ENCODE measurements around the gene C5AR2.

DNA sequence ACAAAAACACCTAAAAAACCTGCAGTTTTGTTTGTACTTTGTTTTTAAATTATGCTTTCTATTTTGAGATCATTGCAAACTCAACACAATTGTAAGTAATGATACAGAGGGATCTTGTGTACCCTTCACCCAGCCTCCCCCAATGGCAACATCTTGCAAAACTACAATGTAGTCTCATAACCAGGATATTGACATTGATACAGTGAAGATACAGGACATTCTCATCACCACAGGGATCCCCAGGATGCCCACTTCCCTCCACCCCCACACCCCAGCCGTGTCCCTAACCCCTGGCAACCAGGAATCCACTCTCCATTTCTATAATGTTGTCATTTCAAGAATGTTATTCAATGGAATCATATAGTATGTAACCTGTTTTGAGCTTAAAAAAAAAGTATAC, 10.3 kb upstream of the C5AR2 start:
- TF ChIP-seq, protein P1, sequence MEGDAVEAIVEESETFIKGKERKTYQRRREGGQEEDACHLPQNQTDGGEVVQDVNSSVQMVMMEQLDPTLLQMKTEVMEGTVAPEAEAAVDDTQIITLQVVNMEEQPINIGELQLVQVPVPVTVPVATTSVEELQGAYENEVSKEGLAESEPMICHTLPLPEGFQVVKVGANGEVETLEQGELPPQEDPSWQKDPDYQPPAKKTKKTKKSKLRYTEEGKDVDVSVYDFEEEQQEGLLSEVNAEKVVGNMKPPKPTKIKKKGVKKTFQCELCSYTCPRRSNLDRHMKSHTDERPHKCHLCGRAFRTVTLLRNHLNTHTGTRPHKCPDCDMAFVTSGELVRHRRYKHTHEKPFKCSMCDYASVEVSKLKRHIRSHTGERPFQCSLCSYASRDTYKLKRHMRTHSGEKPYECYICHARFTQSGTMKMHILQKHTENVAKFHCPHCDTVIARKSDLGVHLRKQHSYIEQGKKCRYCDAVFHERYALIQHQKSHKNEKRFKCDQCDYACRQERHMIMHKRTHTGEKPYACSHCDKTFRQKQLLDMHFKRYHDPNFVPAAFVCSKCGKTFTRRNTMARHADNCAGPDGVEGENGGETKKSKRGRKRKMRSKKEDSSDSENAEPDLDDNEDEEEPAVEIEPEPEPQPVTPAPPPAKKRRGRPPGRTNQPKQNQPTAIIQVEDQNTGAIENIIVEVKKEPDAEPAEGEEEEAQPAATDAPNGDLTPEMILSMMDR (conservative IDR thresholded peaks at IDR 0.05) = no peak
- no peak for TF ChIP-seq EZH2 (IDR thresholded peaks at IDR 0.05; ENCODE audit: low read depth)
